GM12878 (cell line): ENCODE data around the gene MST1. TPM values are rescaled to one million over a fixed set of nuclear protein-coding genes. Genes with fewer than 3 reads are reported as not detected.

Source experiments
- ASH2L ChIP-seq: fragments of 300-600, 200-600 bp; sonication (generic); IDR thresholded peaks from 2 replicates; pipeline ENCODE4 v1.6.1; 2017; ENCODE audit warnings: low read depth, mild to moderate bottlenecking, borderline replicate concordance
- BCLAF1 ChIP-seq: fragments of 450-650 bp; IDR thresholded peaks from 2 replicates; pipeline ENCODE4 v1.6.1; 2017; ENCODE audit warnings: antibody characterized with exemption, mild to moderate bottlenecking, moderate library complexity
- CEBPB ChIP-seq, 2 experiments: fragments of 150-350 bp in 1 of 2; IDR thresholded peaks; 2 replicates each; pipeline ENCODE4 v1.6.1; 2012 to 2014; ENCODE audit warnings: low read depth in 2 of 2, low read length in 2 of 2, borderline replicate concordance in 1 of 2, inconsistent platforms in 1 of 2
- CEBPZ ChIP-seq: fragments of 150-350 bp; IDR thresholded peaks from 2 replicates; pipeline ENCODE4 v1.6.1; 2016; ENCODE audit warnings: low read depth, low read length
- E2F4 ChIP-seq: IDR thresholded peaks from 2 replicates; pipeline ENCODE4 v1.6.1; 2012; ENCODE audit warnings: low read depth, low read length, improper control_type of control experiment
- HDAC6 ChIP-seq: fragments of 200-600 bp; sonication (generic); IDR thresholded peaks from one replicate; pipeline ENCODE4 v1.8.0; 2017; ENCODE audit warnings: antibody characterized with exemption; ENCODE audit not compliant: unreplicated experiment
- IRF5 ChIP-seq: fragments of 450-650 bp; IDR thresholded peaks from 2 replicates; pipeline ENCODE4 v1.6.1; 2017; ENCODE audit warnings: borderline replicate concordance
- MLLT1 ChIP-seq: fragments of 450-650 bp; IDR thresholded peaks from 2 replicates; pipeline ENCODE4 v1.6.1; 2016; ENCODE audit warnings: mild to moderate bottlenecking
- MTA2 ChIP-seq: fragments of 450-650 bp; IDR thresholded peaks from 2 replicates; pipeline ENCODE4 v1.6.1; 2016; ENCODE audit warnings: low read depth, mild to moderate bottlenecking, moderate library complexity
- PAX8 ChIP-seq: fragments of 450-650 bp; IDR thresholded peaks from 2 replicates; pipeline ENCODE4 v1.6.1; 2017; ENCODE audit warnings: mild to moderate bottlenecking, moderate library complexity
- PML ChIP-seq: IDR thresholded peaks from 2 replicates; pipeline ENCODE4 v1.6.1; 2012; ENCODE audit warnings: low read length, inconsistent platforms
- RB1 ChIP-seq: fragments of 450-650 bp; formaldehyde crosslinking; IDR thresholded peaks from 2 replicates; pipeline ENCODE4 v1.6.1; 2017; ENCODE audit warnings: mild to moderate bottlenecking, borderline replicate concordance
- RCOR1 ChIP-seq: conservative IDR thresholded peaks from 2 replicates; pipeline ENCODE4 v1.6.1; 2012; ENCODE audit warnings: low read depth, low read length, improper control_type of control experiment
- SIN3A ChIP-seq: IDR thresholded peaks from 2 replicates; pipeline ENCODE4 v1.6.1; 2012; ENCODE audit warnings: low read depth, low read length, improper control_type of control experiment
- SMARCA5 ChIP-seq: fragments of 450-650 bp; IDR thresholded peaks from 2 replicates; pipeline ENCODE4 v1.6.1; 2017; ENCODE audit warnings: mild to moderate bottlenecking
- STAT1 ChIP-seq: fragments of 450-650 bp; conservative IDR thresholded peaks from 2 replicates; pipeline ENCODE4 v1.6.1; 2014; ENCODE audit warnings: antibody characterized with exemption, mild to moderate bottlenecking
- TCF3 ChIP-seq: IDR thresholded peaks from 2 replicates; pipeline ENCODE4 v1.6.1; 2012; ENCODE audit warnings: low read depth, mild to moderate bottlenecking, low read length, borderline replicate concordance; ENCODE audit not compliant: insufficient read depth
- TCF7 ChIP-seq: IDR thresholded peaks from 2 replicates; pipeline ENCODE4 v1.6.1; 2014; ENCODE audit warnings: antibody characterized with exemption, borderline replicate concordance
- ZBED1 ChIP-seq: IDR thresholded peaks from 2 replicates; pipeline ENCODE4 v1.6.1; 2016; ENCODE audit warnings: borderline replicate concordance
- ZNF384 ChIP-seq: IDR thresholded peaks from 2 replicates; pipeline ENCODE4 v1.6.1; 2012; ENCODE audit warnings: low read depth, mild to moderate bottlenecking, low read length, improper control_type of control experiment, borderline replicate concordance
- polyA plus RNA-seq, 11 experiments: library from polyadenylated mRNA; depleted of rRNA in 4 of 11; unstranded in 6 of 11; stranded (reverse) in 5 of 11; fragments of >200 nt; fragmentation: Nextera tagmentation in 4 of 11; fragmentation: Illumina TruSeq in 1 of 11; extraction: Ambion mirVana in 4 of 11; extraction: Trizol in 1 of 11; gene quantifications; 1 replicate in 1 of 11; 2 replicates in 10 of 11; pipeline versions ENCODE4 v1.2.1 to v1.2.3, GENCODE V29; 2011 to 2016; ENCODE audit warnings: inconsistent platforms in 2 of 11, missing spikeins in 2 of 11, low read depth in 1 of 11
- total RNA-seq, 4 experiments: library from RNA; depleted of rRNA in 3 of 4; stranded (reverse); fragments of >200 nt in 3 of 4; fragmentation: Illumina TruSeq in 1 of 4; extraction: Trizol in 1 of 4; gene quantifications; 2 replicates each; pipeline versions ENCODE4 v1.2.1 to v1.2.3, GENCODE V29; 2013 to 2021

MST1 gene
- total and polyA plus RNA-seq, 10 of the 15 experiments (the other 5 are each of a cell fraction or from before 2014, with no cell fraction given), result 1.2 to 25.5 (median 4.1) TPM

GRCh38 chr3:49673715-49674496 lies 15.4 kb downstream of the MST1 start, which contains the start of gene APEH (continued):
- TF ChIP-seq BCLAF1 (no peak), MTA2 (0 out of 2 replicates have a peak, but pooled peaks have one; percentile 42), HDAC6 (no peak), RB1 (0 out of 2 replicates have a peak, but pooled peaks have one; percentile 49), CEBPB (IDR thresholded peaks at IDR 0.05; ENCODE audit: borderline replicate concordance in 1 of 2, low read depth in 2 of 2, low read length in 2 of 2) (no peak), IRF5 (no peak), SMARCA5 (0 out of 2 replicates have a peak, but pooled peaks have one; percentile 31), ZBED1 (no peak), MLLT1 (no peak), ASH2L (no peak), PAX8 (no peak), RCOR1 (no peak), PML (peak; percentile 82; the same call in 1 of the 2 replicates), TCF7 (no peak), TCF3 (no peak), CEBPZ (no peak), SIN3A (peak; percentile 76; the same call in 1 of the 2 replicates), ZNF384 (no peak), E2F4 (no peak), STAT1 (no peak)
